ENCODE measurements around the gene DHH.

DNA sequence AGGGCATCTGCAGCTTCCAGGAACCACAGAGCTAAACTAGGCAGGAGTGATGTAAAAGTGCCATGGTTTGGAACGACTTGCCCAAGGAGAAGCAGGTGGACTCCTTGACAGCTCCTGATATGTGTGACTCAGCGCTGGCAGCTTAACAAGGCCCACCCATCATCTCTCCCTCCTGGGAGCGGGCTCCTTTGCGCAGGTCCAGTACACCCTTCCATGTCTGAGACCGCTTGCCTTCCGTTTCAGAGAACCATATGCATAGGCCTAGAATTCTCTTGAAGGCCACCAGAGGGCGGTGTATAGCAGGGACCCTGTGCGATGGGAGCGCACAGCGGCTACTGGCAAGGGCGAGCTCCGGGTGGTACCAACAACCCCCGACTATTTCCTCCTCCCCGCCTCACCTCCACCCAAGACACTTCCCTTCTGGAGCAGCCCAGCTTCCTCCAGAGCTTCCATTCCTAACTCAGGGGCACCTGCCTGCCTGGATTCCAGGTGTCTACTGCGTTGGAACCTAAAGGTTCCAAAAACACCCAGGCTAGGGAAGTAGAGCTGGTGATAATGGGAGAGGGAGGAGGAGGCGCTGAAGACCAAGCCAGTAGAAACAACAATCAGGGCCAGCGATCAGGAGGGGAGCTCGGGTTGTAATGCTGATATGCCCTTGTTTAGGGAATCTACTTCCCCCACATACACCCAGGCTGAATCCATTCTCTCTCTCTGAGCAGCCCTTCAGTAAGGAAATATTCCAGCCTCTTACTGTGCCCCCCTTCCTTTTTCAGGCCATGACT lies 6.3 kb downstream of the DHH start:
- TF ChIP-seq, protein P1, sequence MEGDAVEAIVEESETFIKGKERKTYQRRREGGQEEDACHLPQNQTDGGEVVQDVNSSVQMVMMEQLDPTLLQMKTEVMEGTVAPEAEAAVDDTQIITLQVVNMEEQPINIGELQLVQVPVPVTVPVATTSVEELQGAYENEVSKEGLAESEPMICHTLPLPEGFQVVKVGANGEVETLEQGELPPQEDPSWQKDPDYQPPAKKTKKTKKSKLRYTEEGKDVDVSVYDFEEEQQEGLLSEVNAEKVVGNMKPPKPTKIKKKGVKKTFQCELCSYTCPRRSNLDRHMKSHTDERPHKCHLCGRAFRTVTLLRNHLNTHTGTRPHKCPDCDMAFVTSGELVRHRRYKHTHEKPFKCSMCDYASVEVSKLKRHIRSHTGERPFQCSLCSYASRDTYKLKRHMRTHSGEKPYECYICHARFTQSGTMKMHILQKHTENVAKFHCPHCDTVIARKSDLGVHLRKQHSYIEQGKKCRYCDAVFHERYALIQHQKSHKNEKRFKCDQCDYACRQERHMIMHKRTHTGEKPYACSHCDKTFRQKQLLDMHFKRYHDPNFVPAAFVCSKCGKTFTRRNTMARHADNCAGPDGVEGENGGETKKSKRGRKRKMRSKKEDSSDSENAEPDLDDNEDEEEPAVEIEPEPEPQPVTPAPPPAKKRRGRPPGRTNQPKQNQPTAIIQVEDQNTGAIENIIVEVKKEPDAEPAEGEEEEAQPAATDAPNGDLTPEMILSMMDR (conservative IDR thresholded peaks at IDR 0.05; ENCODE audit: low read length) = peak; percentile 90
- TF ChIP-seq EZH2phosphoT487 (IDR thresholded peaks at IDR 0.05; ENCODE audit: borderline replicate concordance) = no peak
